ENCODE data around the gene COL20A1. TPM values are rescaled to one million over a fixed set of nuclear protein-coding genes. Genes with fewer than 3 reads are reported as not detected.
"Not testable (repeated sequence)": the region's sequence is repeated elsewhere in the genome, so short reads cannot be mapped to it uniquely, and the experiment has no call there.

Gene COL20A1
- total and polyA plus RNA-seq, 4 donors = 0.06 to 0.09 TPM; not detected in 2

GRCh38 chr20:63305393-63305792, 12.4 kb downstream of the COL20A1 start:
- Histone ChIP-seq H3K4me1 (ENCODE audit: control insufficient read depth in 5 of 5, insufficient read depth in 5 of 5, low read length in 5 of 5) (peaks cover 0 to 6% (median 2%) of the 10 kb centered on the region in 5 donors), H3K27ac (ENCODE audit: low read depth in 1 of 2, low read length in 1 of 2) (no peak overlapping the region), H3K9ac (ENCODE audit: insufficient read depth in 1 of 2, low read length in 2 of 2) (no peak overlapping the region), H3K27me3 (ENCODE audit: control insufficient read depth in 3 of 3, insufficient read depth in 3 of 3, low read length in 2 of 3) (peaks cover 0 to 5% (median 5%) of the 10 kb centered on the region in 3 donors), H3K4me3 (no peak overlapping the region), H3K36me3 (ENCODE audit: control insufficient read depth in 4 of 4, insufficient read depth in 4 of 4, low read length in 4 of 4) (no peaks in the 10 kb centered on the region), H3K9me3 (ENCODE audit: control insufficient read depth in 4 of 4, insufficient read depth in 3 of 4, low read length in 3 of 4) (peaks cover 0 to 3% (median 0%) of the 10 kb centered on the region in 4 donors)
- DNase-seq (no peak), ATAC-seq (ENCODE audit: insufficient read depth, low FRiP score) (no peak)
- no peak for TF ChIP-seq CTCF (IDR thresholded peaks at IDR 0.05; ENCODE audit: control extremely low read depth, extremely low read depth)
- 48 to 56% methylated on average over 8 of the region's 8 CpGs for WGBS, 2 donors

- whole genome bisulfite sequencing, 2 donors = 65 to 67% methylated on average over 24 of the region's 30 CpGs
- not testable (repeated sequence) for H3K4me1 ChIP-seq (ENCODE audit: control insufficient read depth in 5 of 5, insufficient read depth in 5 of 5, low read length in 5 of 5); DNase-seq; H3K9me3 ChIP-seq (ENCODE audit: control insufficient read depth in 4 of 4, insufficient read depth in 3 of 4, low read length in 3 of 4); ATAC-seq (ENCODE audit: insufficient read depth, low FRiP score); H3K27me3 ChIP-seq (ENCODE audit: control insufficient read depth in 3 of 3, insufficient read depth in 3 of 3, low read length in 2 of 3); H3K27ac ChIP-seq (ENCODE audit: low read depth in 1 of 2, low read length in 1 of 2); H3K36me3 ChIP-seq (ENCODE audit: control insufficient read depth in 4 of 4, insufficient read depth in 4 of 4, low read length in 4 of 4); H3K4me3 ChIP-seq; H3K9ac ChIP-seq (ENCODE audit: insufficient read depth in 1 of 2, low read length in 2 of 2)
These were observed 13.1 kb downstream of the COL20A1 start for GRCh38 chr20:63305933-63306672.

GRCh38 chr20:63306673-63307537, 13.9 kb downstream of the COL20A1 start:
- no peaks in the 10 kb centered on the region for H3K36me3 ChIP-seq (ENCODE audit: control insufficient read depth in 4 of 4, insufficient read depth in 4 of 4, low read length in 4 of 4)
- TF ChIP-seq CTCF (IDR thresholded peaks at IDR 0.05; ENCODE audit: control extremely low read depth, extremely low read depth) = no peak
- H3K4me3 ChIP-seq = no peak overlapping the region
- no peak for DNase-seq
- no peak overlapping the region for H3K27ac ChIP-seq (ENCODE audit: low read depth in 1 of 2, low read length in 1 of 2)
- no peaks in the 10 kb centered on the region for H3K9me3 ChIP-seq (ENCODE audit: control insufficient read depth in 4 of 4, insufficient read depth in 3 of 4, low read length in 3 of 4)
- 84% methylated on average over 35 of the region's 35 CpGs for WGBS, 2 donors
- ATAC-seq (ENCODE audit: insufficient read depth, low FRiP score) = no peak
- peaks cover 0 to 8% (median 2%) of the 10 kb centered on the region in 5 donors for H3K4me1 ChIP-seq (ENCODE audit: control insufficient read depth in 5 of 5, insufficient read depth in 5 of 5, low read length in 5 of 5)
- H3K27me3 ChIP-seq (ENCODE audit: control insufficient read depth in 3 of 3, insufficient read depth in 3 of 3, low read length in 2 of 3) = peaks cover 0 to 5% (median 2%) of the 10 kb centered on the region in 3 donors
- H3K9ac ChIP-seq (ENCODE audit: insufficient read depth in 1 of 2, low read length in 2 of 2) = no peak overlapping the region
